Inferior parietal cortex (tissue), 1 donor: ENCODE data around the gene DOLK.
A peak's percentile ranks its signal among the peaks of the same experiment; 100 is the strongest.

Experiments used
- DNase-seq: peaks from one replicate; pipeline ENCODE4 v3.0.0-alpha.2; 2016; ENCODE audit errors: extremely low spot score

Gene DOLK

GRCh38 chr9:128933731-128934130 is 13.7 kb downstream of the DOLK start:
- no peak for DNase-seq

GRCh38 chr9:128929560-128929959 is 17.8 kb downstream of the DOLK start:
- no peak for DNase-seq

DNA sequence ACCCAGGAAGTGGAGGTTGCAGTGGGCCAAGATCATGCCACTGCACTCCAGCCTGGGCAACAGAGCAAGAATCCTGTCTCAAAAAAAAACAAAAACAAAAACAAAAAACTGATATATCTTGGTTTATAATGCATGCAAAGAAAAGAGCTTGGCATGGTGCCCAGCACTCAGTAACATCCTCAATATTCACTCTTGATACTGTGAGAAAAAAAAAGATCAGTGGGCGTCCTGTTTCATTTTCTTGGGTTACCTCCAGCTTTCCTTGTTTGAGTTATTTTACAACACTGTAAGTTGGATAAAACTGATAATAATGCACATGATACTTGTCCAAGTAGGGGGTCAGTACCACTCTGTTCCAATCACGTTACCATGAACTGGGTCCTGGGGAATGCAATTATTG is 18.8 kb downstream of the DOLK start:
- DNase-seq, result no peak

DNA sequence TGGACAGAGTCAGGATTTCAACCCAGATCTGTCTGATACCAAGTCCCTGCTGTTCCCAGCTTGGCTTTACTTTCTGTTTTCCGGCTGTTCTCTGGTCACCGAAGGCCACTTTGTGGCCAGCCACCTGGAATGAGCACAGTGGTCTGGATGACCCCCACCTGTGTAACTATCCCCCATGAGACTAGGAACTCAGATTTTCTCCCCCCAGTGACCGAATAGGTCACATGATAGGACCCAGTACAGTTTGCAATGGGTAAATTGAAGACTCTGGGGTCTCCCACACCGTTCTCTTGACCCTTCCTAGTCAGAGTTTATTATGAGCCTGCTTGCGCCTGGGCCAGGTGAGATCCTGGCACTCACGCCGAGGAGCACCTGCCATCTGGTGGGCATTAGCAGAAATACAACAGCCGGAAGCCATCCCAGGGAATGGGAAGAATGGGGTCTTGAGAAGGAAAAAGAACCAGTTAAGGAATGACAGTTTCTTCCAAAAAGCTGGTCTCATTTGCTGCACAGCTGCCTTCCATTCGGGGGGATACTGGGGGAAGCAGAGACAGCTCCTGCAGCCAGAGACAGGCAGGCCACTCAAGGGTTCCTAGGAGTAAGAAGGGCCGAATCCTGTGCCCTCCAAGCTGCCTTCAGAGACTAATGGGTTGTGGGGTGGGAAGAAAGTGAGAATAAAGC is 19.5 kb downstream of the DOLK start:
- DNase-seq, result peak; percentile 59

DNA sequence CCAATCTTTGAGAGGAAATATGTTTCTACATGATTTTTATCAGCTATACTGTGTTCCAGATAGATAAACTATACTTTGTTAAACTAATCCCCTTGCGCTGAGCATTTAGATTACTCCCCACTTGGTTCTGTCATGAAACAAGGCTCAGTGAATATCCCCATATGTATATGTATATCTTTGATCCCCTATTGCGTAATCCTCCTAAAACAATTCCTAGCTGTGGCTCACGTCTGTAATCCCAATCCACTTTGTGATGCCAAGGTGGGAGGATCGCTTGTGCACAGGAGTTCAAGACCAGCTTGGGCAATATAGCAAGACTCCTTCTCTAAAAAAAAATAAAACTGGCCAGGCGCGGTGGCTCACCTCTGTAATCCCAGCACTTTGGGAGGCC is 23.9 kb downstream of the DOLK start:
- DNase-seq, result no peak

DNA sequence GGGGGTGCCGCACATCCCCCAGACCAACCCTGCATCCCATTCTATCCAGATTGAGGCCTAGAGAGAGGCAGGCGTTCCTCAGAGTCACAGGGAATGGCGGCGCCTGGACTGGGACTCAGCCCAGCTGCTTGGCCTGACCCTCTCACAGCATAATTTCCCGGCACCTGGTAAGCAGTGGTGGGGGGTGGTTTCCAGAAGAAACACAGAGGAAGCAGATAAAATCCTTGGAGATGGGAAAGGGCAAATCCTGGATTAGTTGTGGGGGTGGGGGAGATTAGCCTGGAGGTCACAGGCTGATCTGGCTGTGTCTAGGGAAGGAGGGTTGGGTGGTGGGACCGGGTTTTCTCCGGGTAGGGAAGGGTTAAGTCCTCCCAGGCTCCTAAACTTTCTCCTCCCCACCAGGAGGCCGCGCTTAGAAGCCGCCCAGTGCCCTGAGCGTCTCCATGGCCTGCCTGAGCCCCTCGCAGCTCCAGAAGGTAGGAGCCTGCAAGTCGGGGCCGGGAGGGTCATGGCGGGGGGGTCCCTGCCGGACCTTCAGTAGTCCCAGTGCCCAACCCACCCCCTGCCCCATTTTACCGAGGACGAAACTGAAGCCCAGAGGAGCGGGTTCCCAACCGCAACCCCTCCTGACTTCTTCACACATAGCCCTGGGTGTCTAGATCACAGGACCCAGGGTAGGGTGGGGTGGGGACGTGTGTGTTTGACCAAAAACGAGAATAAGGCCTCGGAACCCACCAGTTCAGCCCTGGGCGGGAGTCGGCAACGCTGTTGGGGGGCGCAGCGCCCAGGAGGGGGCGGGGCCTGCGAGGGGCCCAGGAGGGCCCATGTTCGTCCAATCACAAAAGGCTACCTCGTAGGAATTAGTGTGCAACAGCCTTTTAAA is 25.3 kb downstream of the DOLK start:
- DNase-seq, result no peak

DNA sequence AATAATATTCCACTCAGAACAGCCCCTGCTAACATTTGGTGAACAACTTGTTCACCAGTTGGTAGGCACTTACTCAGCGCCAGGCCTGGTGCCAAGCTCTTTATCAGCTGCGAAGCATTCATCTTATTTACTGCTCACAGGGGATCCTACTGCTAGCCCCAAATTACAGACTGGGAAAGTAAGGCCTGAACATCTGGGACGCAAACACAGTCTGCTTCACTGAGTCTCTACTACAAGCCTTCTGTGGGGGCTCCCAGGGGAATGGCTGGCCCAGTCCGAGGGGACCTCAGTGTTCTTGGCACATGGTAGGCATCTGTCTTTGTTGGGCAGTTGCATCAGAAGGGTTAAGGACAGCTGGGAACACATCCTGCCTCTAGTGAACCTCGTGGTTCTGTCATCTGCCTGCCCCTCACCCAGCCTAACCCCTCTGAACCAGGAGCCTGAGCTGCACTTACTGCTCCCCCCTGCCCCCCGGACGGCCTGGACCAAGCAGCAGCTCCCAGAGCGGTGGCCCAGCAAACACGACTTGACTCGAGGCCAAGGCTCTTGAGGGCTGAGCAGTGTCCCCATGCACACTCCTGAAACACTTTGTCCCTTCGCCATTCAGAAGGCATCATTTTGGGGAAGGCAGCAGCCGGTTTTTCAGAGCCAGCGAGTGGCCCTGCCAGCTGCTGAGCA is 26.9 kb downstream of the DOLK start, which contains the start of gene PHYHD1:
Gene PHYHD1 (plus strand): TSS at position 602 of the 678 bp plus-strand sequence. CDS start 1,342 bp downstream, outside the sequence.
- DNase-seq, result peak; percentile 59

DNA sequence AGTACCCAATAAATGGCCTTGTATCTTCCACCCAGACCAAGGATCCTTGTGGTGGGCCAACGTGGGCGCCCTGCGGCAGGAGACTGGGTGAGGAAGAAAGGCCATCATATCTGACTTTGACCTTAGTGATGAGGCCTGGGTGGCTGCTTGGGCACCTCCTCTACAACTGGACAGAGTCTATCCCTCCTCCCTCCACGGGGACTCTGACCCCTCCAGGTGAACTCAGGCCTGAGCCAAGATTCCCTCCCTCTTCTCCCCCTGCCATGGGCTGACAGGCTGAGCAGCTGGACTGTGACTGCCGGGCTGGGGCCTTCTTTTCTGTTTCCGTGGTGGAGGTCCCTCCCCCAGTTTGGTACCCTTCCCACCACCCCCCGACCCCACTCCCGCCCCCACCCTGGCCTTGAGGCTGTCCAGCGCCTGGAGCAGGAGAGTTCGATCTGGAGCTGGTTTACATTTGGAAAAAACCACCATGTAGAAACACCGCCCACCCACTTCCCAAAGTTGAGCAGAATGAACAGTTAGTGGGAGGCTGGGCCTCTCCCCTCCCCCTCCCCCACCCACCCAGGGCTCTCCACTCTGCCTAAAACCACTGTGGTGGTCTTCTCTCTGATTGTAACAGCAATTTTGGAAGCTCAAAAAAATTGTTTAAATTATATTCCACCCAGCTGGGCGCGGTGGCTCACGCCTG is 27.9 kb downstream of the DOLK start:
- no peak for DNase-seq

GRCh38 chr9:128918921-128919320 is 28.5 kb downstream of the DOLK start:
- DNase-seq, result no peak

DNA sequence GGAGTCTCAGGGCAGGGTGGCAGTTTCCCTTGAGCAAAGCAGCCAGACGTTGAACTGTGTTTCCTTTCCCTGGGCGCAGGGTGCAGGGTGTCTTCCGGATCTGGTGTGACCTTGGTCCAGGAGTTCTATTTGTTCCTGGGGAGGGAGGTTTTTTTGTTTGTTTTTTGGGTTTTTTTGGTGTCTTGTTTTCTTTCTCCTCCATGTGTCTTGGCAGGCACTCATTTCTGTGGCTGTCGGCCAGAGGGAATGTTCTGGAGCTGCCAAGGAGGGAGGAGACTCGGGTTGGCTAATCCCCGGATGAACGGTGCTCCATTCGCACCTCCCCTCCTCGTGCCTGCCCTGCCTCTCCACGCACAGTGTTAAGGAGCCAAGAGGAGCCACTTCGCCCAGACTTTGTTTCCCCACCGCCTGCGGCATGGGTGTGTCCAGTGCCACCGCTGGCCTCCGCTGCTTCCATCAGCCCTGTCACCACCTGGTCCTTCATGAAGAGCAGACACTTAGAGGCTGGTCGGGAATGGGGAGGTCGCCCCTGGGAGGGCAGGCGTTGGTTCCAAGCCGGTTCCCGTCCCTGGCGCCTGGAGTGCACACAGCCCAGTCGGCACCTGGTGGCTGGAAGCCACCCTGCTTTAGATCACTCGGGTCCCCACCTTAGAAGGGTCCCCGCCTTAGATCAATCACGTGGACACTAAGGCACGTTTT is 30.1 kb downstream of the DOLK start:
- peak; percentile 61 for DNase-seq

DNA sequence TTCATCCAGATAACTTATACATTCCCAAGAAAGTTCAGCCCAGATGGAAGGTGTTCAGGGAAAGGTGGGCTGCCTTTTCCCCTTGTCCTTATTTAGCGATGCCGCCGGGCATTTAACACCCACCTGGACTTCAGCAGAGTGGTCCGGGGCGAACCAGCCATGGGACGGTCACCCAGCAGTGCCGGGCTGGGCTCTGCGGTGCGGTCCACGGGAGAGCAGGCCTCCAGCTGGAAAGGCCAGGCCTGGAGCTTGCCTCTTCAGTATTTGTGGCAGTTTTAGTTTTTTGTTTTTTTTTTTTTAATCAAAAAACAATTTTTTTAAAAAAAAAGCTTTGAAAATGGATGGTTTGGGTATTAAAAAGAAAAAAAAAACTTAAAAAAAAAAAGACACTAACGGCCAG is 30.7 kb downstream of the DOLK start:
- no peak for DNase-seq

DNA sequence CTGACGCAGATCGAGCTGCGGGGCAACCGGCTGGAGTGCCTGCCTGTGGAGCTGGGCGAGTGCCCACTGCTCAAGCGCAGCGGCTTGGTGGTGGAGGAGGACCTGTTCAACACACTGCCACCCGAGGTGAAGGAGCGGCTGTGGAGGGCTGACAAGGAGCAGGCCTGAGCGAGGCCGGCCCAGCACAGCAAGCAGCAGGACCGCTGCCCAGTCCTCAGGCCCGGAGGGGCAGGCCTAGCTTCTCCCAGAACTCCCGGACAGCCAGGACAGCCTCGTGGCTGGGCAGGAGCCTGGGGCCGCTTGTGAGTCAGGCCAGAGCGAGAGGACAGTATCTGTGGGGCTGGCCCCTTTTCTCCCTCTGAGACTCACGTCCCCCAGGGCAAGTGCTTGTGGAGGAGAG is 31.2 kb downstream of the DOLK start:
- no peak for DNase-seq

- no peak for DNase-seq
Observed at GRCh38 chr9:128913995-128914772, 33.2 kb downstream of the DOLK start.

GRCh38 chr9:128913048-128913900 is 34.1 kb downstream of the DOLK start:
- DNase-seq, result no peak

GRCh38 chr9:128912270-128912853 is 35.0 kb downstream of the DOLK start:
- DNase-seq, result no peak

- DNase-seq, result no peak
Observed at GRCh38 chr9:128911529-128912035, 35.8 kb downstream of the DOLK start.

- no peak for DNase-seq
Observed at GRCh38 chr9:128910906-128911305, 36.5 kb downstream of the DOLK start.

DNA sequence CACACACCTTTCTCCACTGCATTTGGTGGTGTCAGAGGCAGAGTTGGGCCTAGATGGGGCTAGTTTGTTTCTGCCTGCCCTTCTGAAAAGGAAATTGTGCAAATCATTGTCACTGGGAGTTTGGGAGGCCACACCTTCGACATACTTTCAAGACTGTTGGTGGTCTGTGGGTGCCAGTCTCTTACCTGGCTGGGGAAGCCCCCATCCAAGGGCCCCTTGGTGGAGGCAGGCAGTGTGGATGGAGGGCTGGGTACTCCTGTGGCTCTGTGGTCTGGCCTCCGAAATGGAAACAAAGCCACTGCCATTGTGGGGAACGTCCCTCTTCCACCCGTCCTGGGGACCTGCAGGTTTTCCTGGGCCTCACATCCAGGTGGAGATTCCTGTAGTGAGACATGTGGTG is 37.5 kb downstream of the DOLK start:
- no peak for DNase-seq

DNA sequence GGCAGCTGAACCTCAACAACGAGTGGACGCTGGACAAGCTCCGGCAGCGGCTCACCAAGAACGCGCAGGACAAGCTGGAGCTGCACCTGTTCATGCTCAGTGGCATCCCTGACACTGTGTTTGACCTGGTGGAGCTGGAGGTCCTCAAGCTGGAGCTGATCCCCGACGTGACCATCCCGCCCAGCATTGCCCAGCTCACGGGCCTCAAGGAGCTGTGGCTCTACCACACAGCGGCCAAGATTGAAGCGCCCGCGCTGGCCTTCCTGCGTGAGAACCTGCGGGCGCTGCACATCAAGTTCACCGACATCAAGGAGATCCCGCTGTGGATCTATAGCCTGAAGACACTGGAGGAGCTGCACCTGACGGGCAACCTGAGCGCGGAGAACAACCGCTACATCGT is 39.0 kb downstream of the DOLK start:
- no peak for DNase-seq
